ENCODE results near the gene B3GNT4.

GRCh38 chr12:122226366-122227125 is 23.0 kb downstream of the B3GNT4 start:
- TF ChIP-seq, protein P1, sequence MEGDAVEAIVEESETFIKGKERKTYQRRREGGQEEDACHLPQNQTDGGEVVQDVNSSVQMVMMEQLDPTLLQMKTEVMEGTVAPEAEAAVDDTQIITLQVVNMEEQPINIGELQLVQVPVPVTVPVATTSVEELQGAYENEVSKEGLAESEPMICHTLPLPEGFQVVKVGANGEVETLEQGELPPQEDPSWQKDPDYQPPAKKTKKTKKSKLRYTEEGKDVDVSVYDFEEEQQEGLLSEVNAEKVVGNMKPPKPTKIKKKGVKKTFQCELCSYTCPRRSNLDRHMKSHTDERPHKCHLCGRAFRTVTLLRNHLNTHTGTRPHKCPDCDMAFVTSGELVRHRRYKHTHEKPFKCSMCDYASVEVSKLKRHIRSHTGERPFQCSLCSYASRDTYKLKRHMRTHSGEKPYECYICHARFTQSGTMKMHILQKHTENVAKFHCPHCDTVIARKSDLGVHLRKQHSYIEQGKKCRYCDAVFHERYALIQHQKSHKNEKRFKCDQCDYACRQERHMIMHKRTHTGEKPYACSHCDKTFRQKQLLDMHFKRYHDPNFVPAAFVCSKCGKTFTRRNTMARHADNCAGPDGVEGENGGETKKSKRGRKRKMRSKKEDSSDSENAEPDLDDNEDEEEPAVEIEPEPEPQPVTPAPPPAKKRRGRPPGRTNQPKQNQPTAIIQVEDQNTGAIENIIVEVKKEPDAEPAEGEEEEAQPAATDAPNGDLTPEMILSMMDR (conservative IDR thresholded peaks at IDR 0.05 in 1 of 2, IDR thresholded peaks at IDR 0.05 in 1 of 2; ENCODE audit: extremely low read depth in 1 of 2, insufficient read depth in 1 of 2, low read depth in 1 of 2, low read length in 2 of 2), result no peak
- TF ChIP-seq EZH2 (IDR thresholded peaks at IDR 0.05; ENCODE audit: borderline replicate concordance, low read length), result no peak
